HG03342 (cell line): ENCODE data around the gene LRFN4.

Experiments
- ATAC-seq: cut with Tn5 transposase; IDR thresholded peaks from one replicate; pipeline ENCODE4 v1.9.1; 2021; ENCODE audit warnings: mild to moderate bottlenecking, moderate library complexity; ENCODE audit not compliant: unreplicated experiment

Gene LRFN4

DNA sequence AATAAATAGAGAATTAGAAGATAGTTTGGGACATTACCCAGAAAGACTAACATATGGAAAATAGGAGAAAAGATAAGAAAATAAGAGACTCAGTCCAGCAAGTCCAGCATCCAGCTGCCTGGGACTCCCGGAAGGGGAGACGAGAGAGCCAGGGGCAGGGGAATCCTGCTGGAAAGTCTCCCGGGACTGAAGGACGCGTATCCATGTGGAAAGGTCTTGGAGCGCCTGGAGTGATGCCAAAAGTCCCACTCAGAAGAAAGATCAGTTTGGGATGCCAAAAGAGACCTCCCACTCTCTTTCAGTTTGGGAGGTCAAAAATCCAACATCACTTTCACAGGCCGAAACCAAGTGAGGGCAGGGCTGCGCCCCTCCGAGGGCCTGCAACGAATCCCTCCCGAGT lies 30.7 kb downstream of the LRFN4 start:
- ATAC-seq = no peak

DNA sequence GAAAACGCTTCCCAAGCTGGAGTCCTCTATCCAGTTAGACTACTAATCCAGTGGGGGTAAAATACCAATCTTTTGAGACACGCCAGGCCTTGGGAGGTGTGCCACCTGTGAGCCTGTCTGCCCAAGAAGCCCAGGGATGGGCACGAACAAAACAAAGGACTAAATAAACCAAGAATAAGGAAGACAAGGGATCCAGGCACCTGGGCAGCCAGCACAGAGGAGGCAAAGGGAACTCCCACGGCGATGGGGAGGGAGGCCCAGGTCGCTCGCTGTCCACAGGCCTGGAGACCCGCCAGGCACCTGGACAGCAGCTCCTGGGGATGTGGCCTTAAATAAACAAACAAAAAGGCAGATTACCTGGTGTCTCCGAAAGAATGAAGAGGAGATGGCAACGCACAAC lies 31.4 kb downstream of the LRFN4 start:
- ATAC-seq = no peak

DNA sequence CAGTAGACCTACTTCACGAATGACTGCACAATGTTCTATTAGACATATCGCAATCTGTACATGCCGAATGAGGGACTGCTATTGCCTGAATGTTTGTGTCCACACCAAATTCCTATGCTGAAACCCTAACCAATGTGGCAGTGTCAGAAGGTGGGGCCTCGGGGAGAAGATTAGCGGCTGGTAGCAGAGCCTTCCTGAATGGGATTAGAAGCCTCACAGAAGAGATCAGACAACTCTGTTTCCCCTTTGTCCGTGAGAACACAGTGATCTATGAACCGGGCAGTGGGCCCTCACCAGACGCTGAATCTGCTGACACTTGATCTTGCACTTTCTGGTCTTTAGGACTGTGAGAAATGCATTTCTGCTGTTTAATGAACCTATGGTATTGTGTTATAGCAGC lies 33.1 kb downstream of the LRFN4 start:
- no peak for ATAC-seq

DNA sequence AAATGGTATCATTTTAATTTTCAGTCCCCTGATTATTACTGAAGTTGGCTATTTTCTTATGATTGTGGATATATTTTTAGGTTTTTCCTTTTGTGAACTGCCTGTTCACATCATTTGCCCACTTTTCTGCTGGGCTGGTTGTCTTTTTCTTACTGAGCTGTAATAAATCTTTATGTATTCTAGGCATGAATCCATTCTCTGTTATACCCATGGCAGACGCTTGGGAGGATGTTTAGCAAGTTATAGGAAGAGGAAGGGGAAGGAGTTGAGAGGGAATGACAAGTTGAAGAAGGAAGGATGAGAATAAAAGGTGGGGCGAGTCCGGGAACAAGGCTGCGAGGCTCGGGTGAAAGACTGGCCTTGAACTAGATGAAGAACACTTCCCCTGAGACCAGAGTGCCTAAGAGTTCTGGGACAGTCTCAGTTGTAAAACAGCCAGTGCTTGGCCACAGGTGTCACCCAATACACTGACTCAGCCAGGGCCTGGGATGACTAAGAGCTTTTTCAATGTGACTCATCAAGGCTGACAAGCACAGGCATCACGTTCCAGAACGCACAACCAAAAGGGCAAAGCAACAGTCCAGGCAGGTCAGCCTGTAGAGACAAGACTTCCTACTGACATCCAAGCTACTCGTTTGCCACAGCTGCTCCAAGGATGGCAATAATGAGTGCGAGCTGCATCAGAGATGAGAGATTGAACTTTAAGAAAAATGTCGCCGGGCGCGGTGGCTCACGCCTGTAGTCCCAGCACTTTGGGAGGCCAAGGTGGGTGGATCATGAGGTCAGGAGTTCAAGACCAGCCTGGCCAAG lies 35.2 kb downstream of the LRFN4 start:
- peak; percentile 89 for ATAC-seq

DNA sequence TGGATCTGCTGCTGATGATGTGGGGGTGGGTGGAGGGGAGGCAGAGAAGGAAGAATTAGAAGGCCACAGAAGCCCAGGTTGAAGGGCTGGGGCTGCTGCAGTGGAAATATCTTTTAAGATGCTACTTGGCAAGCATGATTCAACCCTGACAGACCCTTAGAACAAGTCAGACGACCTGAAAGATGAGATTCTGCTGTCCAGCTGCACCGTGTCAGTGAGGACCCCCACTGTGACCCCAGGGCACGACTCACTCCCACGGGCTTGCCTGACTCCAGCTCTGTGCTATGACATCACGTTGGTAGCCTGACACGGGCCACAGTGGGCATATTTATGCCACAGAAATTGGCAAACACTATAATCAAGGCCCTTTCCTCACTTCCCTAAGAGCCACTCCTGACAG lies 36.0 kb downstream of the LRFN4 start:
- ATAC-seq = no peak

- no peak for ATAC-seq
These were observed 37.3 kb downstream of the LRFN4 start for GRCh38 chr11:66894141-66894540.

DNA sequence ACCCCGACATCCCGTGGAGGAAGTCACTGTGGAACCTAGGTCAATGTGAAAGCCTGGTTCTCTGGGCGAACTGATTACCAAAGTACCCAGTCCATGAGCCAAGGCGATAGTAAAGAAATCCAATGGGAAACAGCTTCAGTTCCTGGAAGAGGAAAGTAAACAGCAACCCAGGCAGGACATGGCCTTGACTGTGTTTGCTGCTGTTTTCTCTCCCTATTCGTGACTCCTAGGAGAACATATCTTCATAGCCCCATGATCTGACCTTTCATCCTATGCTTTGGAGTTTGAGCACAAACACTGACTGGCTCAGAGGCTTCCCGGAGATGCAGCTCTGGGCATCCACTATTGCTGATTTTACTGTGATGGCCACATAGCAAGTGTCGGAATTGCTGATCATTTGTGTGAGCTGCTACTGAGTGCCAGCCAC lies 45.1 kb downstream of the LRFN4 start:
- no peak for ATAC-seq

- ATAC-seq = no peak
These were observed 45.8 kb downstream of the LRFN4 start for GRCh38 chr11:66902486-66903177.

DNA sequence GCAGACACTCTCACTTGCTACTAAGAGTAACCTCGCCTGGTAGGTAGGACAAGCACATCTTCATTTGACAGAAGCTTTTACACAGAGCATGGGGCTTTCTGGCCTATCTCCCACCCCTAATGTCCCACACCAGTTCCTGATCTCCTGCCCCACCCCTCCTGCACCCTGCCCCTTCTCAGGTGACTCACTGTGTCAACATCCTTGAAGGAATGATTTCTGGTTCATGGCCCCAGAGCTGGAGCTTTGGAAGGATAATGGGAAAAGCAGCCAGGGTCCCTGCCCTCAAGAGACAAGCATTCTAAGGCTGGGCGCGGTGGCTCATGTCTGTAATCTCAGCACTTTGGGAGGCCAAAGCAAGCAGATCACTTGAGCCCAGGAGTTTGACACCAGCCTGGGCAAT lies 47.2 kb downstream of the LRFN4 start:
- ATAC-seq = no peak

- no peak for ATAC-seq
These were observed 47.7 kb downstream of the LRFN4 start for GRCh38 chr11:66904561-66904960.

DNA sequence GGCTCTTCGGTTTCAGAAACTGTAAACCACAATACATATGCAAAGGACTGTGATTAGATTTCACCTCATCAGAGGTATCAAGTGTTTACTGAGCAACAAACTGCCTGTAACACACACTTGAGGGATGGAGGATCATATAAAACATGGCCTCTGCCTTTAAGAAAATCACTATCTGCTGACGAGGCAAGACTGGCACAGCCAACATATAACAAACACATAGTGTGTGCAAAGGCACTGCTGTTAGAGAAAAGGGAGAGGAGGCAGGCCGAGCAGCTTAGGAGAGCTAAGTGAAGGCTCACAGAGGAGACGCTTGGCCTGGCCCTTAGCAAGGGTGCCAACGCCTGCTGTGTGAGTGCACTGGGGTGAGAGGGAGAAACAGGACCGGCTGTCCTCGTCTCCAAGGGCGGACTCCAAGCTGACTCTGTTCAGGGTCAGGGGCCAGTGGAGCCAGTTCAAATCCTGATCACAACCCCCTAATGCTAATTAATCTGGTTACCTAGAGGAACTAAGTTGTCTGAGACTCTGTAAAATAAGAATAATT lies 48.2 kb downstream of the LRFN4 start:
- no peak for ATAC-seq

- no peak for ATAC-seq
These were observed 48.8 kb downstream of the LRFN4 start for GRCh38 chr11:66905631-66906030.

DNA sequence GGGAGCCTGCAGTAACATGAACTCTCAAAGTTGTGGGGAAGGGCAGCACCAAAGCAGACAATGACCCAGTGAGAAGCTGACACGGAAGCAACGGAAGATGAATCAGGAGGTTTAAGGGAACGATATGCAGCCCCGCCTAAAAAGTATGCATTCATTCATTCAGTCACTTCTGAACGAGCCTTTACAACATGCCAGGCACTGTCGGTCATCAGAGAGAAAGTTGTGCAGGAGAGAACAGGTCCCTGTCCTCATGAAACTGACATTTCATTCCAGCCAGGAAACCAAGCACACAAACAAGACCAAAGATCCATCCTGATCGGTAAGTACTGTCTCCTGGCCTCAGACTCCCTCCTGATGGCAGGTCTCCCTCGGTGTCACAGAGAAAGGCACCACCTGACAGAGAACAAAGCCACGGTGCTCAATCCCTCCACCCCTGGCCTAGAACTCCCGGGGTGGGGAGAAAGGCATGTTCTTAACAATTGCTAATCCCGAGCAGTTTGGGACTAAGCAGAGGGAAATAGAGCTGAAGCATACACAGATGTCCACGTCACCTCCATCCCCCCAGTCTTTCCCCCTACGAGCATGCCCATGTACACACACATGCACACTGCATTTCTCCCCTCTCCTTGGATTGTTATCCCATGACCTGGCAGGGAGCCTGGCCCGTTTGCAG lies 49.3 kb downstream of the LRFN4 start:
- ATAC-seq = no peak

DNA sequence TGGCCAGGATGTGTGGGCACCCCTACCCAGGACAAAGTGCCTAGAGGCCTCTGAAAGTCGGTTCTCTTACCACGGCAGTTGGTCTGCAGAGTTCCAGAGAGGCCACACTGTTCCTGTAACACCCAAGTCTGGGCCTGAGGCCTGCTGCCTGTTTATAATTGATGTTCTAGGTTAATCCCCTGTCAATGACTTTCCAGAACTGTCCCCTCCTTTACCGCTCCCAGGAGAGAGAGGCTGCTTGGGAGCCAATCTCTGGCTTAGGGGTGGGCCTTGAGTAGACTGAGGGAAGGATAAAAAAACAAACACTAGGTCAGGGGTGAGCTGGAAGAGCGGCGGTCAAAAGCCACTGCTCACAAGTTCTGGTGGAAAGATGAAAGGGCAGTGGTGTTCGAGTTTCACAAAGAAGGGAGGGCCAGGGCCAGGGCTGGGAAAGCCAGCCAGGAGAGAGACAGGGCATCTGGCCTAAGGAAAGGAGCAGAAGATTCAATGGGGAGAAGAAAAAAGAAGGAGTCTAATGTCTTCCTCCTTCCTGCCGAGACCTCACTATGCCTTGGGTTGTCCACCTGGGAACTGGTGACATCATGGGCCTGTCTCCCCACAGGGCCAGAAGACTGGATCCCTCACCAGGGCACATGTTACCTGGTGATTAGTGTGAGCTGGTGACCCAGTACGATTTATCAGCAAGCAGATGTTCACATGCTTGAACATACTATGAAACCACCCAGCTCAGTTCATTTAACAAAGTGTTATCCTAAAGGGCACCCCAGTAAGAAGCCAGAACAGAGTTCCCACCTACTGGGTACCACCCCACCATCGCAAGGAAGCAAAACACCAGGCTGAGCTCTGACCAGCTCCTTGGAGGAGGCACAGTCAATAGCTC lies 51.1 kb downstream of the LRFN4 start:
- ATAC-seq = no peak

DNA sequence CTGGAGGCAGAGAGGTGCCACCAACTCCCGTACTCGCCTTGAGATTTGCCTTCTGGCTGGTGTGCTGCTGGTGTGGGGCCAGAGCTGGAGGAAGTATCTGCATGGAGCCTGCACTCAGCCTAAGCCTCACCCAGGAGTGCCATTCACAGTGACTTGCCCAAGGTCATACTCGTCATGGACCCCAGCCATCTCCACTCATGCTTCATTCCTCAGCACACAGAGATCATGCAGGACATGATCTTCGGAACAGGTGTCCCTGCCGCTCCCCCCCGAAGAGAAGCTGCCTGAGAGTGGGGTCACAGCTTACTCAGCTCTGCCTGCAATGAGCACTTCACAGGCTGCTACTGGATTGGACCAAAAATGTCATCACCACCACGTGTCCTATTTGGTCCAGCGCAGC lies 52.3 kb downstream of the LRFN4 start:
- no peak for ATAC-seq

DNA sequence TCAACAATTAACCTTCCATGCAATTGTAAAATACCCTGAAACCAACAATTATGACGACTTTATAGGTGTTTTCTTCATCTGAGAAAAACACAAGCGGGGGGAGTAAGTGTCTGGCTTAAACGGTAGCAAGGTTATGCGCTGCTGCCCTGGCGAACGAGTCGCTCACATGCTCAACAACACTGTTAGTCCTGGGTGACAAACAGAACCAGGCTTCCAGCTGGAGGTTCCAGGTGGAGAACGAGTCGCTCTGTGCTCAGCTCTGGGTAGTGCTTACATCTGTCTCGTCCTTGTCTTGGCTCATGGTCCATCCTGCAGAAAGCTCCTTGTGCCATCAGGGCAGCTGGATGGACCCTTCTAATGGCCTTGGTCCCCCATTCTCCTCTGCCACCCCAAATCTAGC lies 53.2 kb downstream of the LRFN4 start:
- no peak for ATAC-seq
